ENCODE results near the gene RHBDL3.
"Not testable (repeated sequence)": the region's sequence is repeated elsewhere in the genome, so short reads cannot be mapped to it uniquely, and the experiment has no call there.

Gene RHBDL3

GRCh38 chr17:32323046-32323445, 57.4 kb downstream of the RHBDL3 start:
- no peak for FAIRE-seq
- DNase-seq (ENCODE audit: low spot score): no peak

GRCh38 chr17:32323811-32324491, 58.3 kb downstream of the RHBDL3 start:
- peak; percentile 64 for DNase-seq (ENCODE audit: low spot score)
- peak; percentile 11 for FAIRE-seq

- FAIRE-seq: no peak
- DNase-seq (ENCODE audit: low spot score): no peak
These were observed 62.3 kb downstream of the RHBDL3 start for GRCh38 chr17:32327911-32328310.

- DNase-seq (ENCODE audit: low spot score) (no peak), FAIRE-seq (no peak)
These were observed 64.5 kb downstream of the RHBDL3 start for GRCh38 chr17:32330147-32330546.

GRCh38 chr17:32331243-32332040, 65.8 kb downstream of the RHBDL3 start:
- DNase-seq (ENCODE audit: low spot score) (no peak), FAIRE-seq (no peak)

GRCh38 chr17:32333187-32333586, 67.6 kb downstream of the RHBDL3 start:
- FAIRE-seq (no peak), DNase-seq (ENCODE audit: low spot score) (no peak)

GRCh38 chr17:32335046-32335445, 69.4 kb downstream of the RHBDL3 start:
- no peak for FAIRE-seq
- no peak for DNase-seq (ENCODE audit: low spot score)

- no peak for FAIRE-seq
- peak; percentile 18 for DNase-seq (ENCODE audit: low spot score)
These were observed 70.1 kb downstream of the RHBDL3 start for GRCh38 chr17:32335687-32336086.

- FAIRE-seq (no peak), DNase-seq (ENCODE audit: low spot score) (peak; percentile 25)
These were observed 75.7 kb downstream of the RHBDL3 start for GRCh38 chr17:32341141-32341856.

GRCh38 chr17:32341857-32342602, 76.4 kb downstream of the RHBDL3 start, which contains the start of gene C17orf75:
C17orf75 (minus strand) TSS chr17:32342173; CDS start chr17:32342139, 34 bp downstream.
- FAIRE-seq (no peak), DNase-seq (ENCODE audit: low spot score) (peak; percentile 39)

- FAIRE-seq (no peak), DNase-seq (ENCODE audit: low spot score) (no peak)
These were observed 77.1 kb downstream of the RHBDL3 start for GRCh38 chr17:32342603-32343325.

GRCh38 chr17:32345951-32346600, 80.4 kb downstream of the RHBDL3 start:
- no peak for DNase-seq (ENCODE audit: low spot score)
- FAIRE-seq: no peak

GRCh38 chr17:32348483-32348800, 82.8 kb downstream of the RHBDL3 start:
- FAIRE-seq (no peak), DNase-seq (ENCODE audit: low spot score) (no peak)

- FAIRE-seq: no peak
- no peak for DNase-seq (ENCODE audit: low spot score)
These were observed 83.8 kb downstream of the RHBDL3 start for GRCh38 chr17:32349503-32349853.

GRCh38 chr17:32349854-32350665, 84.4 kb downstream of the RHBDL3 start, which contains the start of gene ZNF207:
ZNF207 (plus strand) TSS chr17:32350157; CDS start chr17:32350286, 129 bp downstream.
- peak; percentile 66 for FAIRE-seq
- peak; percentile 91 for DNase-seq (ENCODE audit: low spot score)

GRCh38 chr17:32350666-32351418, 85.2 kb downstream of the RHBDL3 start:
- peak; percentile 27 for DNase-seq (ENCODE audit: low spot score)
- peak; percentile 30 for FAIRE-seq

GRCh38 chr17:32352734-32353133, 87.1 kb downstream of the RHBDL3 start:
- DNase-seq (ENCODE audit: low spot score); FAIRE-seq: not testable (repeated sequence)

GRCh38 chr17:32355649-32356377, 90.2 kb downstream of the RHBDL3 start:
- DNase-seq (ENCODE audit: low spot score) (no peak), FAIRE-seq (no peak)

All from RCC 7860 (cell line).